SK-N-SH (cell line): ENCODE results near the gene ZNF775.

Experiments used
- EZH2phosphoT487 ChIP-seq: fragments of 200-600 bp; sonication (generic); IDR thresholded peaks from 2 replicates; pipeline ENCODE4 v1.6.1; 2017; ENCODE audit warnings: low read depth, mixed run types, mild to moderate bottlenecking, antibody characterized with exemption, moderate library complexity, borderline replicate concordance
- FOXJ3 ChIP-seq: sonication (generic); formaldehyde crosslinking; IDR thresholded peaks from 2 replicates; pipeline ENCODE4 v1.5.1; 2020; ENCODE audit warnings: mild to moderate bottlenecking, missing genetic modification reagents
- MXI1 ChIP-seq: IDR thresholded peaks from 2 replicates; pipeline ENCODE4 v1.6.1; 2012; ENCODE audit warnings: mild to moderate bottlenecking, low read depth, low read length, improper control_type of control experiment
- POLR2AphosphoS5 ChIP-seq: IDR thresholded peaks from 2 replicates; pipeline ENCODE4 v1.6.1; 2012; ENCODE audit warnings: low read depth, low read length
- RAD21 ChIP-seq: IDR thresholded peaks from 2 replicates; pipeline ENCODE4 v1.6.1; 2012; ENCODE audit warnings: mild to moderate bottlenecking, low read length
- RCOR1 ChIP-seq: fragments of 150-350 bp; IDR thresholded peaks from 2 replicates; pipeline ENCODE4 v1.6.1; 2017; ENCODE audit warnings: antibody characterized with exemption, low read length
- RFX5 ChIP-seq: IDR thresholded peaks from 2 replicates; pipeline ENCODE4 v1.6.1; 2012; ENCODE audit warnings: mild to moderate bottlenecking, improper control_type of control experiment, low read length
- SIN3A ChIP-seq: IDR thresholded peaks from 2 replicates; pipeline ENCODE4 v1.6.1; 2012; ENCODE audit warnings: low read depth, mild to moderate bottlenecking, low read length, moderate library complexity, borderline replicate concordance
- TF ChIP-seq, protein P1 (sequence below): fragments of 200-600 bp; sonication (generic); IDR thresholded peaks from 2 replicates; pipeline ENCODE4 v1.6.1; 2017; ENCODE audit warnings: antibody characterized with exemption, mild to moderate bottlenecking, moderate library complexity

DNA sequence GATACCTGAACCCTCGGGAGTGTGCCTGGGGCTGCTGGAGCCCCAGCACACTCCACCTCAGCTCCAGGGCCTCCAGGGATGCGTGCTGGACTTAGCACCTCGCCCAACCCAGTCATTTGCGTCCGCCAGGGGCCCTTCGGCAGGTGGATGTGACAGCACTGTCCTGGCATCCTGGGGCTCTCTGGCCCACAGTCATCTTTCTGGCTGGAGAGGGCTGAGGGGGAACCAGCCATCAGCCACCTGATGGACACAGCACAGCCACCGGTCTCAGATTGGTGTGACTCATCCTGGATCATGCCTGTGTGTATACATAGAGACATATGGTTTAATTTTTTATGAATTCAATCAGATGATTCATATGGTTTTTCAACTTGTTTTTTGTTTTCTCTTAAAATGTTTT lies 11.1 kb downstream of the ZNF775 start:
- no peak for TF ChIP-seq FOXJ3 (CRISPR knock-in tag)
- TF ChIP-seq RFX5 = no peak
- TF ChIP-seq, protein P1, sequence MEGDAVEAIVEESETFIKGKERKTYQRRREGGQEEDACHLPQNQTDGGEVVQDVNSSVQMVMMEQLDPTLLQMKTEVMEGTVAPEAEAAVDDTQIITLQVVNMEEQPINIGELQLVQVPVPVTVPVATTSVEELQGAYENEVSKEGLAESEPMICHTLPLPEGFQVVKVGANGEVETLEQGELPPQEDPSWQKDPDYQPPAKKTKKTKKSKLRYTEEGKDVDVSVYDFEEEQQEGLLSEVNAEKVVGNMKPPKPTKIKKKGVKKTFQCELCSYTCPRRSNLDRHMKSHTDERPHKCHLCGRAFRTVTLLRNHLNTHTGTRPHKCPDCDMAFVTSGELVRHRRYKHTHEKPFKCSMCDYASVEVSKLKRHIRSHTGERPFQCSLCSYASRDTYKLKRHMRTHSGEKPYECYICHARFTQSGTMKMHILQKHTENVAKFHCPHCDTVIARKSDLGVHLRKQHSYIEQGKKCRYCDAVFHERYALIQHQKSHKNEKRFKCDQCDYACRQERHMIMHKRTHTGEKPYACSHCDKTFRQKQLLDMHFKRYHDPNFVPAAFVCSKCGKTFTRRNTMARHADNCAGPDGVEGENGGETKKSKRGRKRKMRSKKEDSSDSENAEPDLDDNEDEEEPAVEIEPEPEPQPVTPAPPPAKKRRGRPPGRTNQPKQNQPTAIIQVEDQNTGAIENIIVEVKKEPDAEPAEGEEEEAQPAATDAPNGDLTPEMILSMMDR = no peak
- no peak for TF ChIP-seq RAD21
- TF ChIP-seq EZH2phosphoT487 = no peak
- no peak for TF ChIP-seq POLR2AphosphoS5
- no peak for TF ChIP-seq MXI1
- no peak for TF ChIP-seq RCOR1
- no peak for TF ChIP-seq SIN3A
